Kidney glomerular epithelial cell (primary cell): ENCODE data around the gene MMP14.
"Not testable (repeated sequence)": the region's sequence is repeated elsewhere in the genome, so short reads cannot be mapped to it uniquely, and the experiment has no call there.

ENCODE experiments used
- DNase-seq: peaks from one replicate; lab custom pipeline; 2025; lab: John Stamatoyannopoulos, UW

MMP14 gene

GRCh38 chr14:22814941-22815713, 21.3 kb upstream of the MMP14 start, which contains the start of gene SLC7A7:
TSS of gene SLC7A7 (minus strand) at chr14:22815435. CDS start at chr14:22813398, 2,037 bp downstream.
- DNase-seq: no peak

- DNase-seq: peak; percentile 28
These were observed 17.0 kb upstream of the MMP14 start for GRCh38 chr14:22819151-22819988.

- no peak for DNase-seq
These were observed 15.7 kb upstream of the MMP14 start for GRCh38 chr14:22820731-22821130.

DNA sequence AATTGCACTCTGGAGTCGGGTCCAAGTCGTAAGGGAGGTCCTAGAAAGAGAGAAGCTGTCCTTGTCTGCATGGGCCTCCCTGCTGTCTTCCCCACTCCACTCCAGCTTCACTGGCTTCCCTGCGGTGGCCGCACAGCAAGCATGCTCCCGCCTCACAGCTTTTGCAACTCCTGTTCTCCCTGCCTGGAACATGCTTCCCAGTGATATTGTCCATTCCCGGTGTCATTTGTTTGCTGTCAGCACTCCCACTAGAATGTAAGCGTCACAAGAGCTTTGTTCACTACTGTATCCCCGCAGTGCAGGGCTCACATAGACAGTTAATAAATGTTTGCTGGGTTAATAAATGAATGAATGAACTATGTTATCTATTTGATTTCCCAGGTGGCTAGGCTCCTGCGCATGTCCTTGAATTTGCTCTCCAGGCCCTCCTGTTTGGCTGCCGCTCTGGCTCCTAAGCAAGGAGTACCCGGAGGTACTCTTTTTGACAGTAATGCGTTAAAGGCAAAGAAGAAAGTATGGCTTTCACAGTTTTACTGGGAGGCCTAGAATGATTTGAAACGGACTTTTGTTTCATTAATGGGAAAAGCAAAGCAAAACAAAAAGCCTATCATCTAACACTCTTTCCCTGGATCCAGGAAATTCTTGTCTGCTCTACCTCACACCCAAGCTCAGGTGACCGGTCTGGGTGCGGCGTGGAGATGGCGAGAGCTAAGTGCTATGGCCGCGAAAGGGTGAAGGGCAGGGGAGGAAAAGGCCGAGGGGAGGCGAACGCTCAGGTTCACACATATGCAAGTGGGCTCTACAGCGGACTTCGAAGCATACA, 15.0 kb upstream of the MMP14 start:
- DNase-seq: no peak

- no peak for DNase-seq
These were observed 14.3 kb upstream of the MMP14 start for GRCh38 chr14:22822016-22822570.

DNA sequence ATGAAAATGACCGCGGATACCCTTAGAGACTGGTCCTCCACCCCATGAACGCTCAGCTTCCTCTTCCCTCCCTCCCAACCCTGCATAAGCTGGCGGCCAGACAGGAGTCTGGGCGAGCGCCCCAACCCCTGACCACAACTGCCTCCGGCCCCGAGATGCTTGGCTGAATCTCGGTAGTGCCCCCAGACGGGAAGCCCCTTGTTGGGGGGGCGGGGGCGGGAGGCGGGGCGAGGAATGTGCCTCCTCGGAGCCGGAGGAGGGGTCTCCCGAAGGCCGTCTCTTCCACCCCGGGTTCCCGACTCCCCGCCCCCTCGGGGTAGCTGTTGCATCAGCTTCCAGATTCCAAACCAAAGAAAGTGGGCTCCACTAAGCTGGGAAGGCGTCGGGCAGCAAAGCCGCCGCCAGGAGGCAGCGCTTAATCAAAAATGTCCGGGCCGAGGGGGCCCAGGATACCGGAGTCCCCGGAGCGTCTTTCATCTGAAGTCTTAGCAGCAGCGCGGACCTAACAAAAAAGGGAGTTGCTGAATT, 13.8 kb upstream of the MMP14 start:
- peak; percentile 84 for DNase-seq

DNA sequence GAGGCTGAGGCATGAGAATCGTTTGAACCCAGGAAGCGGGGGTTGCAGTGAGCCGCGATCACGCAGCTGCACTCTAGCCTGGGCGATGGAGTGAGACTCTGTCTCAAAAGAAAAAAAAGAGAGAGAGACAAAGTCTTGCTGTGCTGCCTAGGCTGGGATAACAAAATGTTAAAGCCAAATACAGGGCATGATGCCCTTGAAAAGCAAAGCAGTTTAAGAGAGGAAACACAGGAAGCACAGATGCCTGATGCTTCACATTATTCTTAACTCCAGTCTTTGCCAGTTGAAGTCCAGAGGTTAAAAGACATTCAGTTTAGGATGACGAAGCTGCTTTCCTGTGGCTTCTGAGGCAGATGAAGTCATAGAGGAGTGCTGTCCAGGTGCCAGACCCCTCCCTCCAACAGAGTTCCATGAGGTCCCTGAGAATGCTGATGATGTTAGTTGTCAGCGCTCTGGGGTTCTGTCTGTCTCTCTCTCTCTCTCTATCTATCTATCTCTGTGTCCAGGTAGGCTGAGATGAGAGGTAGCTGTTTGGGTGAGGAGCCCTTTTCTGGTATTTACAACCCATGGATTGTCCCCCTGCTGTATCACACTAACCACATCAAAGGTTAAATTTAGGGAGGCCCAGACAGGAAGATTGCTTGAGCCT, 11.6 kb upstream of the MMP14 start:
- DNase-seq: peak; percentile 94

DNA sequence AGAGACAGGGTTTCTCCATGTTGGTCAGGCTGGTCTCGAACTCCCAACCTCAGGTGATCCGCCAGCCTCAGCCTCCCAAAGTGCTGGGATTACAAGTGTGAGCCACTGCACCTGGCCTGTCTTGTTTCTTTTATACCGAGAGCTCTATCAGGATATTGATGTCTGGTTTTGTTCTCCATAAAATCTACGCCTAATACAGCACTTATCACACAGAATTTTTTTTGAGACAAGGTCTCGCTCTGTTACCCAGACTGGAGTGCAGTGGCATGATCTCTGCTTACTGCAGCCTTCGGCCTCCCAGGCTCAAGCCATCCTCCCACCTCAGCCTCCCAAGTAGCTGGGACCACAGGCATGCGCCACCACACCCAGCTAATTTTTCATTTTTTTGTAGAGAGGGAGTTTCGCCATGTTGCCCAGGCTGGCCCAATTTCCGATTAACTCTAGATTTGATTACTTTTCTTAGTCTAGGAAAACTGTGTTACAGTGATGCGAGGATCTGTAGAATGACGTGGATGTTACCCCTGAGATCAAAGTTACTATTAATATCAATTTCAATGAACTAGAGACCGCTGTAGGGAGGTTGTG, 7.2 kb upstream of the MMP14 start:
- DNase-seq: not testable (repeated sequence)

DNA sequence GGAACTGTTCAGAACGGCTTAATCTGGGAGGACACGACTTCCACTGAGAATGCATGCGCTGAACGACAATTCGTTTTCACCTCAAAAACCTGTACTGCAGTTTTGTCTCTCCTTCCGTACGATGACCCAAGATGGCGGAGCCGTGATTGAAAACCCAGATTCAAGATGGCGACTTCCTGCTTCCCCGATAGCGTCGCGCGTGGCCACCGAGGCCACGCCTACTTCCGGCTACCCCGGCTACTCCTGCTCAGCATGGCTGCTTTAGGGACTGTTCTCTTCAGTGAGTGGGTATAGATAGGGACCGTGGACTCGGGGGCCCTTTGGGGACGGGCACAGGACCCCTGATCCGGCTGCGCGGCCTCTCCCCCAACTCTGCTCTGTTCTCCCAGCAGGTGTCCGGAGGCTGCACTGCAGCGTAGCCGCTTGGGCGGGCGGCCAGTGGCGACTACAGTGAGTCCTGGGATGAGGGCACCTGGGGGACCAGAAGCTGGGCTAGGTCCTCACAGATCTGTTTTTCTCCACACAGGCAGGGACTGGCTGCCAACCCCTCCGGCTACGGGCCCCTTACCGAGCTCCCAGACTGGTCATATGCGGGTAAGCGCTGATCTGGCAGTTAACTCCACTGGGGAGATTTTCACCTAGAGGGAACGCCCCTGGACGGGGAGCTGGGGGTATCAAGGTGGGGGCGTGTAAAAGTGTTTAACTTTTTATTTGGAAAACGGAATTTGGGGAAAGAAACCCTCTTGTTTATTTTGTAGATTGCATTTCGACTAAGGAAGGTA, 6.5 kb upstream of the MMP14 start, which contains the start of gene MRPL52:
TSS of gene MRPL52 (plus strand) at position 227 of the 782 bp plus-strand sequence. CDS start at position 253, 26 bp downstream.
- DNase-seq: peak; percentile 88

- DNase-seq: no peak
These were observed 5.9 kb upstream of the MMP14 start for GRCh38 chr14:22830443-22831010.

- no peak for DNase-seq
These were observed 880 bp upstream of the MMP14 start for GRCh38 chr14:22835505-22835904.

GRCh38 chr14:22837114-22837749, 847 bp downstream of the MMP14 start:
- DNase-seq: no peak

DNA sequence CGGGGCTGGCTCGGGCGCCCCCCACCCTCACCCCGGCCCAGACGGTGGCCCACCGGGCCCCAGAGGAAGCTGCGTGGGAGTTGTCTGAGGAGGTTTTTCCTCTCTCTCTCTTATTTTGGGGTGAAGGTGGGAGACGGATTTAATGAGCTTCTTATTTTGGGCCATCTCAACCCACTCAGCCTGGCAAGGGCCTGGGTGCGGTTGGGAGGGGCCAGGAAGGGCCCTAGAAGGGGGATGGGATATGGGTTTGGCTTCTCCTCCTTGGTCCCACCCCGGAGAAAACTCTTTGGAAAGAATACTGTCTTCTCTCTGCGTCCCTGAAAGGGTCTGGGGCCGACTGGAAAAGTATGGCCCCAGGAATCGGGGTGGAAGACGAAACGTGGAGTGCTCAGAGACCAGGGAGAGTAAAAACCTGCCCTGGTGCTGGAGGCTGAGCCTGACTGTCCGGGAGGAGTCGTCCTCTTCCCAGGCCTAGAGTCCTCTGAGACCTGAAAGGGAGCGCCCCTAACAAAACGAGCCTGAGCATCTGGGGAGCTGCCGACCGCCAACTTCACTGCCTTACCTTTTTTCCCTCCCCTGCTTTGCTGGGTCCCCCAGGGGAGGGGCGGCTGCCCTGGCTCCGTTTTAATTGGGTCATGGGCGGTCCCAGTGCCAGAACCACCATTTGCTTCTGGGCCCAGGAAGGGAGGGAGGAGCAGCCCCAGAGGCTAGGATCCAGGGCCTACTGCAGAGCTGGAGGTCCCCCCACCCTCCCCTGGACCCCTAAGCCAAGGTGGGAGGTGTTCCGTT, 1.6 kb downstream of the MMP14 start:
- DNase-seq: no peak

- DNase-seq: no peak
These were observed 2.3 kb downstream of the MMP14 start for GRCh38 chr14:22838631-22839041.

DNA sequence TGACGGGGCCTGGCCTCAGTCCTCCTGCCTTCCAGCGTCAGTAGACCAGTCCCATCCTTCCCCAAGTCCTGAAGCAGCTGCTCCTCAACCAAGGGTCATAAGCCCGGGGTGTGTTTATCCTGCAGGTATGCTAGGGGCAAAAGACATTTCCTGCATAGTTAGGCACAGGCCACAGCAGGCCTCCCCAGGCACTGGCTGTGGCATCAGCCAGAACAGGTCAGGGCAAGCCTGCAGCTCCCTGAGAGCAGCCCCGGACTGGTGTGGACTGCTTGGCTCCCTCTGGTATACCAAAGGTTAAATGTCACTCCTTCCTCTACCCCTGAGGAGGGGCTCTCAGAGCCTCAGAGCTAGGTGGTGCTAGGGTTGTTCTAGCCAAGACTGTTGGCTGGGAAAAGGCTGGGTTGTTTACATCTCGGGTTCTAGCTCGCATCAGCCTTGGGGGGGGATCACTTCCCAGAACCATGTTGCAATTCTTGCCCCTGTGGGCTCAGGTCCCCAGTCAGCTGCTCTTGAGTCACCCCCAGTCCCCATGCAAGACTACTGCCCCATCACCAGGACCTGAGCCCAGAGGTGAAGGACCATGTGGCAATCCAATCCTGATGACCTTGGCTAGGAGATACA, 2.9 kb downstream of the MMP14 start:
- no peak for DNase-seq

- DNase-seq: no peak
These were observed 4.9 kb downstream of the MMP14 start for GRCh38 chr14:22841311-22841710.

DNA sequence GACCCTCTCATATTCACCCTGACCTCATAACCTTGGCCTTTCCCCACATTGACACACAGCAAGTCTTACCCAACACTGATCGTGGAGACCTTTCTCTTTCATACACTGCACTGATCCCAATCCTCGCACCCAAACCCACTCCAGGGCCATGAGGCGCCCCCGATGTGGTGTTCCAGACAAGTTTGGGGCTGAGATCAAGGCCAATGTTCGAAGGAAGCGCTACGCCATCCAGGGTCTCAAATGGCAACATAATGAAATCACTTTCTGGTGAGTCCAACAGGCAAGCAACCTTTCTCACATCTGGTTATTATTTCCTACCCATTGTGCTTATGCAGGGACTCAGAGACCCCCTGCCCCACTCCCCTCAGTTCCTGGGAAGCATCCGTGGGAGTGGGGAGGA, 5.4 kb downstream of the MMP14 start:
- DNase-seq: no peak
